ENCODE measurements around the gene POU3F3.
A peak's percentile ranks its signal among the peaks of the same experiment; 100 is the strongest.

Gene POU3F3

DNA sequence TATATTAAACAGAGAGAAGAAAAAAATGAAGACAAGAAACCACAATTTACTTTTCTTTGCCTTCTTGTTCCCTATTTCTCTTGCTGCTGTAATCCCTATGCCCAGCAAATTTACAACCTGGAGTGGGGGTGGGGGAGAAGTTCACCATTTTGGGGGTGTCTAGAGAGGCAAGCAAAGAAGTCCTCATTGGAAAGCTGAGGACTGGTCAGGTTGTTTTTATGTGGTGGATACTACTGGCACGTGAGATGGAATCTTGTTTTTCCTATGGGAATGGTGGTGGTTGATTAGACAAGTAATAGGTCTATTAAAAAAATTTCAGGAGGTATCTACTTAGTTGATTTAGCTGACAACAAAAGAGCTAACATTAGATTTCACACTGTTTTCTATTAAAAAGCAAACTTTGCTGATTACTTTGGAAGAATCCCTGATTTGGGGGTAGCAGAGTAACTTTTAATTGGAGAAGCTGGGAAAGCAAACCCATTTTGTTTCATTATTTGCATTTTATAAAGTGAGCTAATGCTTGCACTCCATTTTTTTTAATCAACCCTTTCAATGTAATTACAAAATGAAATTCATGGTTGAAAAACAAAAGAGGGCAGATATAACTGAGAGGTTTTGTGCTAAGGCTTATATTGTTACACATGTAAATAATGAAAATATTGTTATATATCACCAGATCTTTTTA is 6.0 kb downstream of the POU3F3 start:
- in situ Hi-C loops (cut with HindIII; ENCODE audit: low sequenced_read_pairs), result no loop called here
- peak overlapping the region; percentile 25 for H3K4me3 ChIP-seq (ENCODE audit: low read depth, low read length)
- TF ChIP-seq, protein P1, sequence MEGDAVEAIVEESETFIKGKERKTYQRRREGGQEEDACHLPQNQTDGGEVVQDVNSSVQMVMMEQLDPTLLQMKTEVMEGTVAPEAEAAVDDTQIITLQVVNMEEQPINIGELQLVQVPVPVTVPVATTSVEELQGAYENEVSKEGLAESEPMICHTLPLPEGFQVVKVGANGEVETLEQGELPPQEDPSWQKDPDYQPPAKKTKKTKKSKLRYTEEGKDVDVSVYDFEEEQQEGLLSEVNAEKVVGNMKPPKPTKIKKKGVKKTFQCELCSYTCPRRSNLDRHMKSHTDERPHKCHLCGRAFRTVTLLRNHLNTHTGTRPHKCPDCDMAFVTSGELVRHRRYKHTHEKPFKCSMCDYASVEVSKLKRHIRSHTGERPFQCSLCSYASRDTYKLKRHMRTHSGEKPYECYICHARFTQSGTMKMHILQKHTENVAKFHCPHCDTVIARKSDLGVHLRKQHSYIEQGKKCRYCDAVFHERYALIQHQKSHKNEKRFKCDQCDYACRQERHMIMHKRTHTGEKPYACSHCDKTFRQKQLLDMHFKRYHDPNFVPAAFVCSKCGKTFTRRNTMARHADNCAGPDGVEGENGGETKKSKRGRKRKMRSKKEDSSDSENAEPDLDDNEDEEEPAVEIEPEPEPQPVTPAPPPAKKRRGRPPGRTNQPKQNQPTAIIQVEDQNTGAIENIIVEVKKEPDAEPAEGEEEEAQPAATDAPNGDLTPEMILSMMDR (IDR thresholded peaks at IDR 0.05; ENCODE audit: low read depth, low read length), result no peak
- DNase-seq (ENCODE audit: low read depth, low spot score), result peak; percentile 18

DNA sequence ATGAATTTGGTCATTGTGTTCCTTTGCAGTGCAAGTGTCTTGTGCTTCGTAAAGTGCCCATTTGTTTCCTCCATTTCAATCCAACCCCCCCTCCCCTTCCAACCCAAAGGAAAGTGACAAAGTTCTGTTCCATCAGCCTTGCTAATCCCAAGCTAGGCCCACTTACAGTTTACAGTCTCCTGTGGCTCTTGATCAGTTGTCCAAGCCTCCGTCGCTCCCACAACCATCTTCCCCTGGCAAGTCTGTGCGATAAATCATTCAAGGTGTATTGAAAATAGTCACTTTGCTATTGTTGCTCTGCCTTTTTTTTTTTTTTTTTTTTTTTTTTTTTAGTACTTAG is 6.5 kb downstream of the POU3F3 start:
- in situ Hi-C loops (cut with HindIII; ENCODE audit: low sequenced_read_pairs), result no loop called here
- H3K4me3 ChIP-seq (ENCODE audit: low read depth, low read length), result peak overlapping the region; percentile 7
- peak; percentile 39 for DNase-seq (ENCODE audit: low read depth, low spot score)
- TF ChIP-seq, protein P1 (IDR thresholded peaks at IDR 0.05; ENCODE audit: low read depth, low read length), result no peak

DNA sequence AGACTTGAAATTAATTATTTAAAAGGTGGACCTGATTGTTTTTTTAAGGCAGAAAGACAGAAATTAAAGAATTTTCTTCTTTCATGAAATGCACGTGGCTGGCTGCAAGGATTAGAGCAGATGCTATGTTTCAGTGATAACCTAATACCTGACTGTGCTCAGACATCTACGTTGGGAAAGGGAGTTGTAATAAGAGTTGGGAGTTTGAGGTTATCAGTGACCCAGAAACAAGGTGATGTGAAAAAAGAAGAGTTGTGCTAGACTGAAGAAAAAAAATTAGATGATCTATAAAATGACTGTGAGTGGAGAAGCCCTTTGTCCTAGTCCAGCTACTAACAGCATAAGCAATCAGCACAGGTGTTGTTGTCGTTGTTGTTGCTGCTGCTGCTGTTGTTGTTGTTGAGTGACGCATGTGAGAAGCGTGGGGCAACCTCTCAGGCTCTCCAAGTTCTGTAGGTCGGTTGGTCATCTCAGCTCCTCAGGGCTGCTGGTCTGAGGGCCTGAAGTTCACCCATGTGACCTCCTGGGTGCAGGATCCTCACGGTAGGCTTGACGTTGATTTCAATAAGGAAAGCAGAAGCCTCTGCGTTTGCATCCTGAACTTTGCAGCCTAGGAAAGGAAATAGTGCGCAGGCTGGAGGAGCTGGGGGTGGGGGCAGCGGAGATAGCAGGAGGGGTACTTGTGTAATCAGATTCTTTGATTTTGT is 7.6 kb downstream of the POU3F3 start:
- in situ Hi-C loops (cut with HindIII; ENCODE audit: low sequenced_read_pairs), result no loop called here
- no peak for DNase-seq (ENCODE audit: low read depth, low spot score)
- TF ChIP-seq, protein P1 (IDR thresholded peaks at IDR 0.05; ENCODE audit: low read depth, low read length), result no peak
- H3K4me3 ChIP-seq (ENCODE audit: low read depth, low read length), result peak overlapping the region; percentile 39

DNA sequence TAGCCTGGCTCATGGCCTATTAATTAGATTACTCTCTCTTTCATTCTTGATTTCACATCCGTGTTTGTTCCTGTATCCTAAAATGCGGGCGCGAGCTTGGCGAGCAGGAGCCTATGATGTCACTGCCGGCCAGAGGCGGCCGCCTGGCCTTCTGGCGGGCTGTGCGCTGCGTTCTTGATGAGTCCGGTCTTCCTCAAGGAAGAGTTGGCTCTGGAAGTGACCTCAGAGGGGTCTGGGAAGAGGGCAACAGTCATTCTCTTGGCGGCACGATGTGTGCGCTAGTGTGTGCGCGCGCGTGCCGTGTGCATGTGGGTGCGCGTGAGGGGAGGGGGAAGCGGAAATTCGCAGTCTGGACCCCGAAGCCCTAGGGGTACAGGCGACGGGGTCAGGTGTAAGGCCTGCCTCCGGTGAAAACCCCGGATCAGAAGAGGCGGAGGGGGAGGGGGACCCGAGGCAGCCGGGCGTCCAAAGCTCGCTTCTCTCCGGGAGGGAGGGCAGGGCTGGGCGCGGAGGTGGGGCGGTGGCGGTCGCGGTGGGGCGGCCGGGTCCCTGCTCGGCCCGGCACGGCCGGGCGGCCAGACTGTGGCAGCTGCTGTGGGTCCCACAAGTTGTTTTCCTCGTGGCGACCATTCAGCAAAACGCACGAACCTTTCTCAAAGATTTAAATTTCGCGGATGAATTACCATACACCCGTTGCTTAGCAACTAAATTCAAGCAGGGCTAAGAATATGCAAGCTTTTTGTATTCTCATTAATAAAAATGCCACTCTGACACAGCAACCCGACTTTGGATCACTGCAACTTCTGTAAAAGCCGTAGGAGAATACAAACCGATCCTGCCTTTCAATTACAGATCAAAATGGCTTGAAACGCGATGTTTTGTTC is 8.4 kb downstream of the POU3F3 start:
- TF ChIP-seq, protein P1 (IDR thresholded peaks at IDR 0.05; ENCODE audit: low read depth, low read length), result no peak
- in situ Hi-C loops (cut with HindIII; ENCODE audit: low sequenced_read_pairs), result no loop called here
- DNase-seq (ENCODE audit: low read depth, low spot score), result peak; percentile 76
- H3K4me3 ChIP-seq (ENCODE audit: low read depth, low read length), result peak overlapping the region; percentile 39

DNA sequence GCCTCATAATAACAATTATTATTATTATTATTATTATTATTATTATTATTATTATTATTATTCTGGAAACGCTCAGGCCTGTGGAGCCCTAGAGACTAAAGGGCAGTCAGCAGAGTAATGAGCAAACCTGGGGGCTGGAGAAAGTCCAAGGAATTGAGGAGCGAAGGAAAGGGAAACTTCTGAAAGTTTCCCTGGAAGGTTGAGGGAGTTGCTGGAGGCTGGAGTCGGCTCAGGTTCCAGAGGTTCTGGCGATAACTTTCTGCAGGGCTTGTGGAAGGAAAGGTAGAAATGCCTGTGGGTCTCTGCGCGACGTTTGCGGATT is 9.2 kb downstream of the POU3F3 start:
- peak; percentile 16 for DNase-seq (ENCODE audit: low read depth, low spot score)
- no peak overlapping the region for H3K4me3 ChIP-seq (ENCODE audit: low read depth, low read length)
- in situ Hi-C loops (cut with HindIII; ENCODE audit: low sequenced_read_pairs), result no loop called here
- TF ChIP-seq, protein P1 (IDR thresholded peaks at IDR 0.05; ENCODE audit: low read depth, low read length), result no peak

DNA sequence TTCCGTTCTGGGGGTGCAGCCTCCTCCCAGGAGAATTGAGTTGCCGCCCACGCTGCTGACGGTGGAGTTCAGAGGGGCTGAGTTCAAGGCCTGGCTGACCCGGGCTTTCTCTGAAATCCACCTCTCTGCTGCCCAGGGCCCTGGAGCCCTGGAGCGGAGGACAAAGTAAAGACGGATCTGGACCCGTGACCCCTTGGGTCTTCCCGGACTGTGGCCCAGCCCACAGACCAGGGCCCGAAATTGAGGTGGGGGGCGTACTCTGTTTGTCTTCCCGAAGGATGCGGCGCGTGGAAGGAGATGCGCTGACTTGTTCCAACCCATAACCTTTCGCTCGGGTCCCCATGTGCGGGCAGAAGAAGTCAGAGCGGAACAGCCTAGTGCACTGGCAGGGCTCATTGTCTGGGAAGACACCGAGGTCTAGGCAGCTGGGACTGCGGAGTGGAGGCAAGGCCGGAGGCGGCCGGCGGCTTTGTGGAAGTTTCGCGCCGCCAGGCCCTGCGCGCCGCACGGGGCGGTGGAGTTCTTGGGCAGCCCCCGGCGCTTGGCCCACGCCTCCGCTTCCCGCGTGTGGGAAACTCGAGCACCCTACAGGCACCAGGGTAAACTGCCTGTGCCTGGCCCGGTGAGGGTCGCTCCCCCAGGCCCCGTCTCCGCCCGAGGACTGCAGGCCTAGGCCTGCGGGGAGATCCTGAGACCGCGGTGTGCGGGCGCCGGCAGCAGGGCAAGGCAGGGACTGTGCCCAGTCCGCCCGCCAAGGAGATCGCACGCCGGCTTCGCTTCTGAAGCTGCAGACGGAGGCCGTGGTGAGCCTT is 9.8 kb downstream of the POU3F3 start:
- H3K4me3 ChIP-seq (ENCODE audit: low read depth, low read length), result peak overlapping the region; percentile 3
- TF ChIP-seq, protein P1 (IDR thresholded peaks at IDR 0.05; ENCODE audit: low read depth, low read length), result no peak
- in situ Hi-C loops (cut with HindIII; ENCODE audit: low sequenced_read_pairs), result no loop called here
- peak; percentile 40 for DNase-seq (ENCODE audit: low read depth, low spot score)
